Activated CD8-positive, alpha-beta memory T cell treated with anti-CD3 and anti-CD28 coated beads, Interleukin-2, amount 50 U/mL, for 24 hours (primary cell): ENCODE measurements around the gene FGF8.

Experiments used
- DNase-seq: peaks from one replicate; pipeline ENCODE4 v3.0.0-alpha.2; 2020; ENCODE audit errors: extremely low read depth

The FGF8 gene

GRCh38 chr10:101769541-101770180 lies 6.3 kb downstream of the FGF8 start:
- no peak for DNase-seq

GRCh38 chr10:101768791-101769170 lies 7.1 kb downstream of the FGF8 start:
- DNase-seq: no peak

- no peak for DNase-seq
Observed at GRCh38 chr10:101767966-101768790, 7.7 kb downstream of the FGF8 start.

GRCh38 chr10:101767600-101767945 lies 8.3 kb downstream of the FGF8 start:
- DNase-seq: no peak

- no peak for DNase-seq
Observed at GRCh38 chr10:101766753-101767599, 8.9 kb downstream of the FGF8 start.

GRCh38 chr10:101766306-101766705 lies 9.6 kb downstream of the FGF8 start:
- DNase-seq: no peak

- DNase-seq: no peak
Observed at GRCh38 chr10:101763141-101763846, 12.6 kb downstream of the FGF8 start.

GRCh38 chr10:101762736-101763135 lies 13.2 kb downstream of the FGF8 start:
- no peak for DNase-seq

- DNase-seq: no peak
Observed at GRCh38 chr10:101761226-101761625, 14.7 kb downstream of the FGF8 start.

- no peak for DNase-seq
Observed at GRCh38 chr10:101760510-101760909, 15.4 kb downstream of the FGF8 start.

GRCh38 chr10:101759309-101760247 lies 16.3 kb downstream of the FGF8 start:
- DNase-seq: no peak

GRCh38 chr10:101758858-101759257 lies 17.1 kb downstream of the FGF8 start:
- no peak for DNase-seq

- no peak for DNase-seq
Observed at GRCh38 chr10:101752241-101752640, 23.7 kb downstream of the FGF8 start.

GRCh38 chr10:101749047-101750016 lies 26.6 kb downstream of the FGF8 start:
- no peak for DNase-seq

- no peak for DNase-seq
Observed at GRCh38 chr10:101748496-101748895, 27.4 kb downstream of the FGF8 start.

GRCh38 chr10:101745074-101745696 lies 30.7 kb downstream of the FGF8 start:
- DNase-seq: no peak

- no peak for DNase-seq
Observed at GRCh38 chr10:101744267-101744666, 31.6 kb downstream of the FGF8 start.

GRCh38 chr10:101741938-101742337 lies 34.0 kb downstream of the FGF8 start:
- DNase-seq: no peak

GRCh38 chr10:101736666-101737065 lies 39.2 kb downstream of the FGF8 start:
- no peak for DNase-seq
